ENCODE results near the gene GFOD2.

DNA sequence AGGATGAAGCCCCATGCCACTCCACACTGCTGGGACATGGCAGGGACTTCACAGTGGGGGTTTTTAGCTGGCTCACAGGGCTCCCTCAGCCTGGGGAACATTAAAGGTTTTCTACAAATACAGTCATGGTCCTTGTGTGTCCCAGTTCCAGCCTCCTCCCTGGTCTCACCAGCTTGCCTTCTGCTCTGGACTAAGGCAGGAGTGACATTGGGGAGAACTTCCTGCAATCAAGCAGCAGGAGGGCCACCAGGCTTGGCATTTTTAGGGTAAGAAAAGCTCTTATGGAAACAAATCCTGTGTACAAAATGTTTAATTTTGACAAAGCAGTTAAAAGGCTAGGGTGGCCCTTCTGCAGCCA, 56.5 kb downstream of the GFOD2 start:
- TF ChIP-seq POLR2A (IDR thresholded peaks at IDR 0.05) = no peak
- TF ChIP-seq, protein P1, sequence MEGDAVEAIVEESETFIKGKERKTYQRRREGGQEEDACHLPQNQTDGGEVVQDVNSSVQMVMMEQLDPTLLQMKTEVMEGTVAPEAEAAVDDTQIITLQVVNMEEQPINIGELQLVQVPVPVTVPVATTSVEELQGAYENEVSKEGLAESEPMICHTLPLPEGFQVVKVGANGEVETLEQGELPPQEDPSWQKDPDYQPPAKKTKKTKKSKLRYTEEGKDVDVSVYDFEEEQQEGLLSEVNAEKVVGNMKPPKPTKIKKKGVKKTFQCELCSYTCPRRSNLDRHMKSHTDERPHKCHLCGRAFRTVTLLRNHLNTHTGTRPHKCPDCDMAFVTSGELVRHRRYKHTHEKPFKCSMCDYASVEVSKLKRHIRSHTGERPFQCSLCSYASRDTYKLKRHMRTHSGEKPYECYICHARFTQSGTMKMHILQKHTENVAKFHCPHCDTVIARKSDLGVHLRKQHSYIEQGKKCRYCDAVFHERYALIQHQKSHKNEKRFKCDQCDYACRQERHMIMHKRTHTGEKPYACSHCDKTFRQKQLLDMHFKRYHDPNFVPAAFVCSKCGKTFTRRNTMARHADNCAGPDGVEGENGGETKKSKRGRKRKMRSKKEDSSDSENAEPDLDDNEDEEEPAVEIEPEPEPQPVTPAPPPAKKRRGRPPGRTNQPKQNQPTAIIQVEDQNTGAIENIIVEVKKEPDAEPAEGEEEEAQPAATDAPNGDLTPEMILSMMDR (IDR thresholded peaks at IDR 0.05) = no peak
